GM19455 (cell line): ENCODE data around the gene POLR3H.
"Not testable (repeated sequence)": the region's sequence is repeated elsewhere in the genome, so short reads cannot be mapped to it uniquely, and the experiment has no call there.

Experiments used
- ATAC-seq: cut with Tn5 transposase; IDR thresholded peaks from one replicate; pipeline ENCODE4 v1.9.1; 2021; ENCODE audit not compliant: unreplicated experiment

POLR3H gene

GRCh38 chr22:41565403-41566054 is 21.3 kb upstream of the POLR3H start:
- no peak for ATAC-seq

DNA sequence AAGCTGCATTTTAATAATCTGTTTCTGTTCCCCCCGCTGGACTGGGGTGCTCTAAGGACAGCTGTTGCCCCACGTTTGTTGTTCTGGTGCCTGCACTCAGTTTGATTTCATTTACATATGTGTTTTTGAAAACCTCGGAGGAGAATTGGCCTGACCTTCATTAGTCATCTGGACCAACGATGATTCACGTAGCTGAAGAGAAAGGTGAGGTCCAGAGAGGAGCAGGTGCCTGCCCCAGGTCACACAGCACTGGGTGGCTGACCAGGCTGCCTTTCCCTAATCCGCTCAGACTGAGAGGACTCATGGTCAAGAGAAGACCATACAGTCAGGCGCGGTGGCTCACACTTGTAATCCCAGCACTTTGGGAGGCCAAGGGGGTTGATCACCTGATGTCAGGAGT is 20.3 kb upstream of the POLR3H start:
- no peak for ATAC-seq

DNA sequence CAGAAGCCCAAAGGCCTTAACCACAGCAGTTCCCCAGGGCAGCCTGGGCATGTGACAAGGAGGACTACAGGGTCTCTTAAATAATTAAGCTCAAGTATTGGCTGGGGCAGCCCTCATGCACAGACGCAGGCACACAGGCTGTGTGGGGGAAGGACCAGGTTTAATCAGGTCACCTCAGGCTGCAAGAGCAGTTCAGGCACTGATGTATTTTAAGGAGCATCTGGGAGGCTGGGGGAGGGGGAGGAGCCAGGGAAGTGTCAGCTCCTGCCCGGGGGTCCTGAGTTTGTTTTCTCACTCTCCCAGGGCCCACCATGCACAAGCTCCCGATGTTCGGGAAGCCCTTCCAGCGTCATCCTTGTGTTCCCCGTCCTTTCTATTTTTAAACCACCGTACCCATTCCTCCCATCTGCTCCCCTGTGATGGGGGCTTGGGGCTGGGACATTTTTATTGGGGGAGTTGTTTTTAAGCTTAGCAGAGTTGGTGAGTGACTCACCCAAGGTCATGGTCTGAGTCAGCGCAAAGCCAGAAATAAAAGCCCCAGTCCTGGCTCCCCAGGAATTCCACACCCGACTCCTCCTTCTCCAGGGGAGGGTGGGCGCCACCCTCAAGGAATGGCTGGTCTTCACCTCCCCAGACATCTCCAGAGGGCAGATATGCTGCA is 18.9 kb upstream of the POLR3H start:
- ATAC-seq, result no peak

DNA sequence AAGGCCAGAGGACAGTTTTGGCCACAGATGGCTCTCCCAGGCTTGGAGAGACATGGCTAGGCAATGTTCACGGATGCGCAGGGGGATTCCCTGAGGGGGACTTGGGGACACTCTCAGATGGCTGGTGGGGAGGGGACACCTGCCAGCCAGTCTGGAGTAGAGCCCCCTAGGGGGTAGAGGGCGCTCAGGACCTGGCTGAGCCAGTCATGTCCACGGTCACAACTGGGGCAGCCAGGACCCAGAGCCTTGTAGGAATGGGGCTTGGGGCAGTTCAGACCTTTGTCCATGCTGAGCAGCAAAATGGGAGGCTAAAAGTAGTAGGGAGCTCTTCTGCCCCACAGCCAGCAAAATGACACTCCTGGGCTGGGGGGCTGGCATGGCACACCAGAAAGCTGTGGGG is 18.2 kb upstream of the POLR3H start:
- ATAC-seq, result no peak

DNA sequence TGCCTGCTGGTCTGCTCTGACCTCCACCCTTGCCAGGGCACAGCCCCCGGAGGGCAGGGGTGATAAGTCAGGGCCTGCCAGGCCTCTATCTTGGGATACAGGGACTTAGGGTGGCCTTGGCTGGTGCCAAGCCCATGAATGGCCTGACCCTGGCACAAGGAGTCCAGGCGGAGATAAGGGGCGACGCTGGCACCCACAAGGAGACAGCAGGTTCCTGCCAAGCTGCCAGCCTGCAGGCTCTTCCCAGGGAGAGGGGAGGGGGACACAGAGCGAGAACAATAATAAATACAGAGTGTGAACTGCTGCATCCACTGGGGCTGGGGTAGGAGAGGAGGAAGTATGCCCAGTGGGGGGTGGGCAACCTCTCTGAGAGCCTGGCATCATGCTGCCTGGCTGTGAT is 17.5 kb upstream of the POLR3H start:
- ATAC-seq, result no peak

GRCh38 chr22:41561335-41561734 is 17.1 kb upstream of the POLR3H start:
- no peak for ATAC-seq

DNA sequence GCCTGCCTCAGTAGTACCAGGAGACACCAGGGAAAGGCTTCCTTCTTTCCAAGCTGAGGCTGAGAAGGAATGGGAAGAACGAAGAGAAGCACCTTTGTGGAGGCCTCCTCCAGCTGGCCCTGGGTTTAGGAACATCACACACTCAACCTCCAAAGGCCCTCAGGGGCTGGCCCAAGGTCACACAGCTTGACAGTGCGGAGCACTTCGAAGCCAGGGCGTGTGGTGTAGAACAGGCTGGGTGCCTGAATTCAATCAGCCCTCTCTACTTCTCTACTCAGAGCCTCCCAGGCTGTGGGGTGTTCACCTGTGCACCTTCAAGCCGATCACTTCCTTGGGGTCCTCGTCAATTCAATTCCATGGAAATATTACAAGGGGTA is 15.8 kb upstream of the POLR3H start:
- ATAC-seq, result no peak

GRCh38 chr22:41558241-41558630 is 14.0 kb upstream of the POLR3H start:
- ATAC-seq, result not testable (repeated sequence)

DNA sequence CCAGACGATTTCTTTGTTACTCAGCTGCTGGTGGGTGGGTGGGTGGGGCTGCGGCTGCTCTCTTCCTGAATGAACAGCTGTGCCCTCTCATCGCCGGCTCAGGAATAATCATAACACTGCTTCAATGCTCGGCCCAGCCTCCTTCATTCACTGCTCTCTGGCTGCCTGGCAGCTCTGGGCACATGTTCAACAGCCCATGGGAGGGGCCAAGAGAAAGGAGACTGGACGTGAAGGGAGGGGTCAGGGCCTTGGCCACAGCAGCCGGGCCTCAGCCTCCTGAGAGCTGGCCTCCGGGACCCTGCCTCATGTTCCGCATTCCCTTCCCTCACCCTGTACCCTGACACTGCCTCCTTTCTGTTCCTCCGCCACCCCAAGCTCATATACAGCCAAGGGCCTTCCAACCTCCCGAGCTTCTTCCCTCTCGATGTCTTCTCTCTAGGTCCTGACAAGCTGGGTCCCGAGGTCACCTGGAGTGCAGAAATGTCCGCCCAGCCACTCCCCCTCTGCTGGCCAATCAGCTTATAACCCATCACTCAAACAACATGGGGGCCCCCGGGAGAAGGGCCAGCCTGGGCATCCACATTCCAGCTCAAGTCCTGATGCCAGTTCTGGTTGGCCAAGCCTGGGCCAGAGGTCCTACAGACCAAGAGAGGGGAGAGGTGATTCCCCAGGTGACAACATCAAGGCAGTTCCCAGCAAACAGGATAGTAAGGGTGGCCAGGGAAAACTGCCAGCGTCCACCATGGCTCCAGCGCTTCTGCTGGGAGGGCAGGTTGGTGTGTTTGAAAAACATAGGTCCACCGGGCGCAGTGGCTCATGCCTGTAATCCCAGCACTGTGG is 13.4 kb upstream of the POLR3H start:
- ATAC-seq, result no peak

- no peak for ATAC-seq
Observed at GRCh38 chr22:41556561-41556960, 12.3 kb upstream of the POLR3H start.

GRCh38 chr22:41555325-41555982 is 11.2 kb upstream of the POLR3H start:
- no peak for ATAC-seq

DNA sequence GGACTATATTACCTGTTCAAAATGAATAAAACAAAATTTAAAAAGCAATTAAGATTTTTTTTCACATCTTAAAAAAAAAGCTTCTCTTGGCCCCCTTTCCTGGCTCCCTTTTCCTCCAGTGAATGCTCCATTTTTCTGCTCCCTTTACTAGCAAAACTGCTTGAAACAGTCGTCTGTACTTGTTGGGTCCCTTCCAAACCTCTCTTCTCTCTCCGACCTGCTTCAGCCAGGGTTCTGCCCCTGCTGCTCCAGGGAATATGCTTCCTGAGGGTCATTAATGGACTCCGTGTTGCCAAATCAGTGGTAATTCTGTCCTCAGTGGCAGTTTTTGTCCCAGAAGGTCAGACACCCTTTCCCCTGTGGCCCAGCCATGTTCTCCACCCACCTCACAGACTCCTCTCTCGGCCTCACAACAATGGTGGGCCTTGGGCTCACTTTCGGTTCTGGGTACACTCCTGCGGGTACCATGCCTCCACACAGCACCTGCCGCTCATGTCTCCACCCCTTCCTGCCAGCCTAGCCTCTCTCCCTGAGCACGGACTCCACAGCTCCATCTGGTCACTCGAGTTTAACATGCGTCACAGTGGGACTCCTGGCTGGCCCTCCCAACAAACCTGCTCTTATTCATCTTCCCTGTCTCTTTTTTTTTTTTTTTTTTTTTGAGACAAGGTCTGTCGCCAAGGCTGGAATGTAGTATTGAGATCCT is 7.8 kb upstream of the POLR3H start:
- no peak for ATAC-seq

- no peak for ATAC-seq
Observed at GRCh38 chr22:41550952-41551491, 6.8 kb upstream of the POLR3H start.

DNA sequence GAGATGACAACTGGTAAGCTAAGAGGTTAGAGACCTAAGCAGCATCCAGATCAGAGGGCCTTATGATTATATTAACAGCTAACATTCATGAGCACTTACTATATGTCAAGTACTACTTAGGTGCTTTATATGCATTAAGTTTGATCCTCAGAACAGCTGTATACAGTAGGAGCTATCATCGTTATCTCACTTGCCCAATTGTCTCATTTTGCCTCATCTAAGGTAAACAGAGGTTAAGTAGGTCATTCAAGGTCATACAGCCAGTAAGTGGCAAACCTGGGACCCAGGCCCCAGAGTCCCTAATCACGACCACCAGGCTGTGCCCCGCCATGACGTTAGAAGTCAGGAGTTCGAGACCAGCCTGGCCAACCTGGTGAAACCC is 4.6 kb upstream of the POLR3H start:
- ATAC-seq, result no peak

GRCh38 chr22:41544671-41545476 is 604 bp upstream of the POLR3H start:
- no peak for ATAC-seq

DNA sequence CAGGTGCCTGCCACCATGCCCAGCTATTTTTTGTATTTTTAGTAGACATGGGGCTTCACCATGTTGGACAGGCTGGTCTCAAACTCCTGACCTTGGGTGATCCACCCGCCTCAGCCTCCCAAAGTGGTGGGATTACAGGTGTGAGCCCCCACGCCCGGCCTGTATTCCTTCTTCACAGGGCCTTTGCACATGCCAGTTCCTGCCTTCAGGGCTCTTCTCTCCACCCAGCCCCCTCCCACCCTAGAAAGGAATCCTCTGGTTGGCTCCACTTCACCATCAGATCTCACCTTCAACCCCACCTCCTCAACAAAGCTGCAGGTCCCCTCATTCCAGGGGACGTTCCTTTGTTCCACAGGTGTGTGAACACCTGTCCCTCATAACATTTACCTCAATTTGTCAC is 2.0 kb downstream of the POLR3H start:
- ATAC-seq, result no peak

GRCh38 chr22:41541484-41541883 is 2.8 kb downstream of the POLR3H start:
- ATAC-seq, result no peak

GRCh38 chr22:41540365-41540764 is 3.9 kb downstream of the POLR3H start:
- ATAC-seq, result no peak

DNA sequence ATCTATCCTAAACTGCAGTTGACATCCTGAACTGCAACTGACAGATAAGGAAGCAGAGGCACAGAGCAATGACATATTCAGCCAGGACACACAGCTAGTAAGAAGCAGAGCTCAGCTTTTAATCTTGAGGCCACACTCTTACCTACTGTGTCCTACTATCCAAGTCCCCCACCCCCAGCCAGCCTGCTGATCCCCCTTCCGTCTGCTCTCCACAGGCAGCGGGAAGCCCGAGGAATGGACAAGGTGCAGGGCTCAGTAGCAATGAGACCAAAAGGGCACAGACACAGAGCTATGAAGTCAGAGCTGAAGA is 4.3 kb downstream of the POLR3H start:
- no peak for ATAC-seq
